NCI-H226 (cell line): ENCODE results near the gene BBIP1.

Experiments
- DNase-seq: peaks from one replicate; pipeline ENCODE4 v3.0.0-alpha.2; 2015

The BBIP1 gene, protein sequence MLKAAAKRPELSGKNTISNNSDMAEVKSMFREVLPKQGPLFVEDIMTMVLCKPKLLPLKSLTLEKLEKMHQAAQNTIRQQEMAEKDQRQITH

GRCh38 chr10:110918643-110919348, at the start of gene BBIP1:
TSS of gene BBIP1 (minus strand) at chr10:110919180. CDS start at chr10:110918157, 1,023 bp downstream.
- DNase-seq, result peak; percentile 100

GRCh38 chr10:110967645-110968044, 48.7 kb upstream of the BBIP1 start:
- no peak for DNase-seq

GRCh38 chr10:110967009-110967630, 48.1 kb upstream of the BBIP1 start:
- no peak for DNase-seq

GRCh38 chr10:110966146-110966545, 47.2 kb upstream of the BBIP1 start:
- DNase-seq, result no peak

- DNase-seq, result no peak
Observed at GRCh38 chr10:110965216-110965615, 46.2 kb upstream of the BBIP1 start.

DNA sequence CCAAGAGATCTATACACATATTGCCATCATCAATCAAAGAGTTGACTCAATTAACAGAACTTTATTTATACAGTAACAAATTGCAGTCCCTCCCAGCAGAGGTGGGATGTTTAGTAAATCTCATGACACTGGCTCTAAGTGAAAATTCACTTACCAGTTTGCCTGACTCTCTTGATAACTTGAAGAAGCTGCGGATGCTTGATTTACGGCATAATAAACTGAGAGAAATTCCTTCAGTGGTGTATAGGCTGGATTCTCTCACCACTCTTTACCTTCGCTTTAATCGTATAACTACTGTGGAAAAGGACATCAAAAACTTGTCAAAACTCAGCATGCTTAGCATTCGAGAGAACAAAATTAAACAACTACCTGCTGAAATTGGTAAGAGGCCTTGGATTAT, 45.7 kb upstream of the BBIP1 start:
- no peak for DNase-seq

GRCh38 chr10:110963162-110963561, 44.2 kb upstream of the BBIP1 start:
- DNase-seq, result no peak

DNA sequence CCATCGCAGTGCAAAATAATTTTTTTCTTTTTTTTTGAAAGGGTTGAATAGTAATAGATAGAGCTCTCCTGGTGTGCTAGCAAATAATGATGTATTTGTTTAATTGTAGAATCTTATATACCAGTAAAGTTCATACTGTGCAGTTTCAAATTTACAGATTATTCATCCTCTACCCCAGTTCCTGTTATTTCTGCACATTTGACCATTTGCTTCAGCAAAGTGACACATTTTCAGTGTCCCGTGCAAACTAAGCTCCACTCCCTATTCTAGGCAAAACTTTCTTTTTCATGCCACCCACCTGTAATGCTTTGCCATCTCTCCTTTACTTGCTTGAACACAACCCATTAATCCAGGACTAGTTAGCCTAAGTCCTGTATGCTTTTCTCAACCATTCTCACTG, 43.5 kb upstream of the BBIP1 start:
- no peak for DNase-seq

GRCh38 chr10:110960333-110960712, 41.3 kb upstream of the BBIP1 start:
- DNase-seq, result no peak

DNA sequence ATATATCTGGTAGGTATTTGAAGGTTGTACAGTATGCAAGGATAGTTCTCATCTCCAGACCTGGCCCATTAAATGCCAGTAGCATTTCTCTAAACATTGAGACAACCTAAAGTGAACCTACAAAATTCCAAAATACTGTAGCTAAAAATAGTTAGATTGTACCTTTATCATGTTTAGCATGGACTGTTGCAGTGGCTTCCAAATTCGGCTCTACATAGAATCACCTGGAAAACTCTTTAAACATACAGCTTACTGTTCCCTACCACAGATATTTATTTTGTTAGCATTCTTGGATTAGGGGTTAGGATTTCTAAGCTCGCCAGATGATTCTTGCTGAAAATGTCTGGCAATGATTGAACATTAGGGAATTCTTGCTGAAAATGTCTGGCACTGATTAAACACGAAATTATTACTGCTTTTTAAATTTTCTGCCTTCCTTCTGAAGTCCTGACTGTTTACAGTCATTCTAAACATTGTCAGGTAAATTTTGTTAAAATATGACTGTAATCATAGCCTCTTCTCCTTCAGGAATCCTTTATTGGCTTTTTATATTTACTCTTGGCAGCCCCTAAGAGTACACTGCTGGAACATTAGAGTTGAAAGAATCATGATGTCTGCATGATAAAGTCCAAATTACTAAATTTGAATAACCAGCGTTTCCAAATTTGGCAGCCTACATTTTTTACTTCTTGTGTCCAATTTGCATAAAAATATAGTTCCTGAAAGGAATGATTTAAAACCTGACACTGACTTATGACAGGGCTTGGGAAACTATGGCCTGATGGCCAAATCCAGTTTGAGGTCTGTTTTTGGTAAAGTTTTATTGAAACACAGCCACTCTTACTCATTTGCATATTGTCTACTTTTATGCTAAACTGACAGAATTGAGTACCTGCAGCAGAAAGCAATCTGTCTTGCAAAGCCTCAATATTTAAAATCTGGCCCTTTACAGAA, 40.7 kb upstream of the BBIP1 start:
- no peak for DNase-seq

DNA sequence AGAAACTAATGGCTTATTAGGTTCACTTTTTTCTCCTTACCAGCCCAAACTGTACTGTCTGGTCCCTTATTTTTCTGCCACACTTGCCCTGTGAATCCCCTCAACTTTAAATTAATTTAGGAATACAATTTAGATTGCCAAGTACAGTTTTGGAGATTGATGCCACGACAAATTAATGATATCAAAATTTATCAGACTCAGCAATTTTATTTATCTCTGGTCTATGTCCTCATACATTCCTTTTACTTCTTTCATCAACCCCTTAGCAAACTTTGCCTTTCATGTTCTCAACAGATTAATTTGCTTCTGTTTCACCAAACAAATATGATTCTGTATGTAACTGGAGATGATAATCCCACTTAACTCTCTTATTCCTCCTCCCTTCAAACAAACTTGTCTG, 38.6 kb upstream of the BBIP1 start:
- no peak for DNase-seq

- no peak for DNase-seq
Observed at GRCh38 chr10:110951381-110951780, 32.4 kb upstream of the BBIP1 start.

DNA sequence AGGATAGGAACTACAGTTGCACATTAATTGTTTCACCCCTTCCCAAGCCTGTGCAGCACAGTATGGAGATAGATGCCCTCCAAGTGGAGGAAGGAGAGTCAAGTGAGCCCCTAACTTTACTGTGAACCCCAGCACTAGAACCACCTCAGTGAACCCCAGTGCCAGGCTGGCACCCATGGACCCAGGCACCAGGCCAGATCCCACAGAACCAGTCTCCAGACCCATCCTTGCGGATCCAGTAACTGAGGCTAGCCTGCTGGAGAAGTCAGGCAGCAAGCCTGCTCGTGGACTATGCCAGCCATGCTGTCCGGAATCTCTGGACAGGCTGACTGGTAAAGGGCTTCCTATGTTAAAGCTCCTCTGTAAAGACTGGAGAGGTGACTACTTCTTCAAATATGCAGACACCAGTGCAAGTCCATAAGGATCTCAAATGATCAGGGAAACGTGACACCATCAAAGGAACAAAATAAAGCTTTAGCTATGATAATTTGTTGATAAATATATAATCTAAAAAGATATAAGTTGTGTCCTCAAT, 28.1 kb upstream of the BBIP1 start:
- DNase-seq, result peak; percentile 5

DNA sequence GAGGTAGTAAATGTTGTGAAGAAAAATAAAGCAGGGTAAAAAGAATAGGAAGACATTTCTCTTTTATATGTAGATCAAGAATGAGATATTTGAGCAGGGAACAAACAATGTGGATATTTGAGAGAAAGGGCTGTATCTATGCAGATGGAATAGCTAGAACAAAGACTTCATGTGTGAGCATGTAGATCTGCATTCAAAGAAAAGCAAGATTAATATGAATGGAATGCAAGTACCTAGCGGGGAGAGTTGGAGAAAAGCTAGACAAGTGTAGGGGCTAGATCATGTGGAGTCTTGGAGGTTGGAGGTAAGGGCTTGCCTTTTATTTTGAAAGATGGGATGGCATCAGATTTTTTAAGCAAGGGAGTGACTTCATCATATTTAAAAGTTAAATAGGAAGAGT, 27.5 kb upstream of the BBIP1 start:
- DNase-seq, result no peak

DNA sequence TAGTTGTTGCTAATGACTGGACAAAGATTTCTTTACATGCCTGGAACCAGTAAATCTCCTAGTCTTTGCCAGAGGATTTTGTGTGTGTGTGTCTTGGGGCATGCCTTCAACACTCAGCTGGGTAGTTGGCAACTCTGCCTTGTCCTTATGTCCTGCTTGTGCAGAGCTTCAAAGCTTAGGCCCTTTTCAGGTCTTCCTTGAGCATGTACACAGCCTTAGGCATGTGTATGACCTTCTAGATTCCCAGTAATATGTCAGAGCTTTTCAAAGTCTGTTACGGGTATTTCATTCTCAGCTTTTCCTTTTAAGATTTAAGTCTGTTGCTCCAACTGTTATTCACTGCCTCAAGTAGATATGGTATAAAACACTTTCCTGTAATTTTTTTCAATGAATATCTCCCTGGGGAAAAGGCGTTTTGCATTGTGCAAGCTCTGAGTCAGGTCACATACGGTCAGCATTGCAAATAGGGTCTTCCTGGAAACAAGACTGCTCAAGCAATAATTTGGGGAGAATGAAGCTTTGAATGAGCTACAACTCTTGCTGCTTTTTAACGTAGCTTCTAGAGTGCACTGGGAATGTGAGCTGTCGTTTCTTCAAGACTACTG, 25.9 kb upstream of the BBIP1 start:
- DNase-seq, result no peak

DNA sequence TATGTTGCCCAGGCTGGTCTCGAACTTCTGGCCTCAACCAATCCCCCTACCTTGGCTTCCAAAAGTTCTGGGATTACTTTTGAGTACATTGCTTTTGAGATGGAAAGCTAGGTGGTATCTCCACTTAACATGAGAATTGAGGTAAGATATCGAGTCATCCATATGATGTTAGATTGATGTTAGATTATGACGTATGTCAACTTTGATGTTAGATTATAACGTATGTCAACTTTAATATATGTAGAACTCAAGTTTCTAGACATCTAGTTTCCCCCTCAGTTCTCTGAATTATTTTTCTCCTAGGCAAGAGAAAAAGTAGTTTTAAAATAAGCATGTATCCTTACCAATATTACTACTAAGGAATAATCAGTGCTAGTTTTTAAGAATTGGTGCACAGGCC, 20.4 kb upstream of the BBIP1 start:
- no peak for DNase-seq

GRCh38 chr10:110936757-110937156, 17.8 kb upstream of the BBIP1 start:
- DNase-seq, result no peak

GRCh38 chr10:110932505-110933180, 13.7 kb upstream of the BBIP1 start:
- DNase-seq, result no peak

- DNase-seq, result no peak
Observed at GRCh38 chr10:110931769-110932381, 12.9 kb upstream of the BBIP1 start.

DNA sequence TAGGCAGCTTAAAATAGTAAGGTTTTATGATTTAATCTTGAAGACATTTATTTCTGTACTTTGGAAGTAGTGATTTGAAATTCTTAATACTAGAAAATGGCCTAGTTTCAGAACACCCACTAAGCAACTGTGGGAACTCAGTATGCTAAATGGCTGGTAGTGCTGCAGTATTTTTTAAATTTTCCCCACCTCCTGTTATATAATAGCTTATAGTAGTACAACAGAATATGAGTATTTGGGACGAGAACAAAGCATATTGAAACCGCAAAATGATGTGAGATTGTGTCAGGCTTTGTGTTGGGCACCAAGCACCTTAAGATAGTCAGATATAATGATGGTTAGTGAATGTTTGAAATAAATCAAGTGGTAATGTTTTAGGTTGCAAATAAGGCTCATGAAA, 8.5 kb upstream of the BBIP1 start:
- DNase-seq, result no peak

- no peak for DNase-seq
Observed at GRCh38 chr10:110923856-110924493, 5.0 kb upstream of the BBIP1 start.
